Thyroid gland (tissue), 4 donors: ENCODE results near the gene TRAF3IP3. TPM values are rescaled to one million over a fixed set of nuclear protein-coding genes. Genes with fewer than 3 reads are reported as not detected.

ENCODE experiments used
- DNase-seq, 2 donors: peaks; one replicate each; pipeline ENCODE4 v3.0.0-alpha.2; 2019
- H3K27ac ChIP-seq, 3 donors: fragments of 200-600 bp; sonication (generic); 1 replicate in 2 of 3; 2 replicates in 1 of 3; pipeline ENCODE4 v1.5.1; 2016 to 2019; ENCODE audit warnings: mild to moderate bottlenecking in 1 of 3, moderate library complexity in 1 of 3
- H3K27me3 ChIP-seq: fragments of 200-600 bp; sonication (generic); one replicate; pipeline ENCODE4 v1.5.1; 2019
- H3K36me3 ChIP-seq, 2 donors: fragments of 200-600 bp; sonication (generic); one replicate each; pipeline ENCODE4 v1.5.1; 2016 to 2019
- H3K4me1 ChIP-seq, 2 donors: fragments of 200-600 bp; sonication (generic); one replicate each; pipeline ENCODE4 v1.5.1; 2017 to 2019
- H3K4me3 ChIP-seq, 3 donors: fragments of 200-600 bp; sonication (generic); replicated peaks in 1 of 3; 1 replicate in 2 of 3; 2 replicates in 1 of 3; pipeline ENCODE4 v1.5.1; 2016; ENCODE audit warnings: mild to moderate bottlenecking in 1 of 3
- H3K9me3 ChIP-seq: fragments of 200-600 bp; sonication (generic); one replicate; pipeline ENCODE4 v1.5.1; 2017
- POLR2A ChIP-seq, 2 donors: fragments of 450-650 bp; IDR thresholded peaks; one replicate each; pipeline ENCODE4 v1.6.1; 2017; ENCODE audit warnings: antibody characterized with exemption in 2 of 2, mild to moderate bottlenecking in 2 of 2, moderate library complexity in 1 of 2
- WGBS, 2 donors: methylation state at CpG; one replicate each; pipeline ENCODE4 v1.1.5; 2017; 5-methylcytosine and 5-hydroxymethylcytosine counted together
- intact Hi-C: fragments of 100-400 bp; cut with DNase I; formaldehyde crosslinking; loops from one replicate; pipeline ENCODE4 v1.15.1; 2023
- total RNA-seq, 4 donors: library from RNA; depleted of rRNA; stranded (reverse); fragments of >200 nt; gene quantifications; one replicate each; pipeline ENCODE4 v1.2.3, GENCODE V29; 2016
- TF ChIP-seq, protein P1 (sequence below), 6 experiments: fragments of 200-600 bp in 3 of 6; fragments of 450-650 bp in 3 of 6; sonication (generic) in 3 of 6; IDR thresholded peaks; one replicate each; pipeline ENCODE4 v1.5.1; 2016 to 2019; ENCODE audit warnings: antibody characterized with exemption in 6 of 6, mild to moderate bottlenecking in 2 of 6, inconsistent platforms in 1 of 6, moderate library complexity in 1 of 6

Gene TRAF3IP3
- total RNA-seq, 4 donors from 2014 or later, result 0.93 to 2.8 (median 2.3) TPM

DNA sequence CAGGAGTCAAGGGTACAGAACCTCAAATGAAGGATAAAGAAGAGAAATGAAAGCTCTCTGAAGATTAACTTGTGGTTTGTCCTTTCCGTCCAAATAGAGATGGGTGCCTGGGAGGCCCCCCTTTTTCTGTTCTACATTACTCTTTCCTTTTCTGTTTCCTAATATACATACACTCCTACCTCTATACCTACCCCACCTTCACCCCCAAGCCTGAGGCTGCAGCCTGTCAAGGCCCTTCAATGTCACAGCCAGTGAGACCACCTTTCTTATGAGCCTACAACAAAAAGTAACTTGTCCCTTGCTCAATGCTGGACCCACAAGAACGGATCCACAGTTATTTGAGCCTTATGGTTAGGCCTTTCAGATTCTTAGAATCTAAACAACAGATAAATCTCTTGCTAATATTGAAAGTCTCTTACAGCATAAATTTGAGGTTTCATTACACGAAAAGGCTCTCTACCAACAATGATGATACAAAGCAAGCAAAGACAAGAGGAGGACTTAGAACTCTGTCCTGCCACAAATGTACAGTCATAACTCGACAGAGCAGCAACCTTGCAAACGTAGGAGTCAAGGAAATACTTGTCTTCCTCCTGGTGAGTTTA is 4.1 kb upstream of the TRAF3IP3 start:
- no peaks in the 10 kb centered on the region for H3K36me3 ChIP-seq
- intact Hi-C loops, result no loop called here
- no peaks in the 10 kb centered on the region for H3K27me3 ChIP-seq
- no peak for TF ChIP-seq POLR2A (IDR thresholded peaks at IDR 0.05)
- TF ChIP-seq, protein P1, sequence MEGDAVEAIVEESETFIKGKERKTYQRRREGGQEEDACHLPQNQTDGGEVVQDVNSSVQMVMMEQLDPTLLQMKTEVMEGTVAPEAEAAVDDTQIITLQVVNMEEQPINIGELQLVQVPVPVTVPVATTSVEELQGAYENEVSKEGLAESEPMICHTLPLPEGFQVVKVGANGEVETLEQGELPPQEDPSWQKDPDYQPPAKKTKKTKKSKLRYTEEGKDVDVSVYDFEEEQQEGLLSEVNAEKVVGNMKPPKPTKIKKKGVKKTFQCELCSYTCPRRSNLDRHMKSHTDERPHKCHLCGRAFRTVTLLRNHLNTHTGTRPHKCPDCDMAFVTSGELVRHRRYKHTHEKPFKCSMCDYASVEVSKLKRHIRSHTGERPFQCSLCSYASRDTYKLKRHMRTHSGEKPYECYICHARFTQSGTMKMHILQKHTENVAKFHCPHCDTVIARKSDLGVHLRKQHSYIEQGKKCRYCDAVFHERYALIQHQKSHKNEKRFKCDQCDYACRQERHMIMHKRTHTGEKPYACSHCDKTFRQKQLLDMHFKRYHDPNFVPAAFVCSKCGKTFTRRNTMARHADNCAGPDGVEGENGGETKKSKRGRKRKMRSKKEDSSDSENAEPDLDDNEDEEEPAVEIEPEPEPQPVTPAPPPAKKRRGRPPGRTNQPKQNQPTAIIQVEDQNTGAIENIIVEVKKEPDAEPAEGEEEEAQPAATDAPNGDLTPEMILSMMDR (IDR thresholded peaks at IDR 0.05), result no peak
- no peak for DNase-seq
- peaks cover 0 to 6% of the 10 kb centered on the region in 2 donors for H3K4me1 ChIP-seq
- no peak overlapping the region for H3K4me3 ChIP-seq
- 85% methylated on average over 5 of the region's 5 CpGs for WGBS, 2 donors
- H3K9me3 ChIP-seq, result no peaks in the 10 kb centered on the region
- H3K27ac ChIP-seq, result no peak overlapping the region

DNA sequence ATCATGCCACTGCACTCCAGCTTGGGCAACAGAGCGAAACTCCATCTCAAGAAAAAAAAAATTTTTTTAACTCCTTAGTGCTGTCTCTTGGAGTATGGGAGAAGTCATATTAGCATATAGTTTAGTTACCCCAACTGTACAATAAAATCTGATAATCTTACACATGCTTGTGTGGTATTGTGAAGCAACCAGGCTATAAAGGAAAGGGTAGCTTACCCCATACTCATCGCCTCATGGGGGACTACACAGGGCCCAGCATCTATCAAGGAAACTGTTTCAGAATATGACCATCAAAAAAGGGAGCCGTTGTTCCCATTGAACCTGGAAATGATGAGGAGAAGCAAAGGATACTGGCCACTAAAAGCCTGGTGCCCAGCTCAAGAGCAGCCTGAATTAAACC is 3.0 kb upstream of the TRAF3IP3 start:
- peaks cover 0 to 6% of the 10 kb centered on the region in 2 donors for H3K4me1 ChIP-seq
- no peak for DNase-seq
- H3K4me3 ChIP-seq, result no peak overlapping the region
- no peaks in the 10 kb centered on the region for H3K9me3 ChIP-seq
- H3K36me3 ChIP-seq, result no peaks in the 10 kb centered on the region
- H3K27ac ChIP-seq, result no peak overlapping the region
- TF ChIP-seq, protein P1 (IDR thresholded peaks at IDR 0.05), result no peak
- TF ChIP-seq POLR2A (IDR thresholded peaks at IDR 0.05), result no peak
- intact Hi-C loops, result no loop called here
- H3K27me3 ChIP-seq, result no peaks in the 10 kb centered on the region
- 86 to 88% methylated on average over 3 of the region's 3 CpGs for WGBS, 2 donors

DNA sequence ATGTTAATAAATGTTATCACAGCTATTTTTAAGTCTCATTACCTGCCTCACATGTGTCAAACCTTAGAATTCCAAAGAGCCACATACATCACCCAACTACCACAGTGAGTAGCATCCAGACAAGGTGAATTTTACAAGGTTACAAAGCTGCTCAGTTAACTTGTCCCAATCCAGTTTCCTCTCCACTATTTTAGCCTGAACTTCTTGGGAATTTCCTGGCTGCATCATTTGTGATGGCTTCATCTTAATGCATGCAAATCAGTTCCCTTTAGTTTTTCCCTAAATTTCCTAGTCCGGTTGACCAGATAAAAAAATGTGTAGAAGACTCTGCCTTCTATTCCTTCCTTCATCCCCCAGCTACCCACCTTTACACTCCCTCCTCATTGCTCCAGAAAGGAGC is 597 bp upstream of the TRAF3IP3 start:
- Histone ChIP-seq H3K27me3 (no peaks in the 10 kb centered on the region), H3K9me3 (no peaks in the 10 kb centered on the region), H3K4me3 (no peak overlapping the region), H3K4me1 (no peaks in the 10 kb centered on the region), H3K27ac (no peak overlapping the region), H3K36me3 (no peaks in the 10 kb centered on the region)
- DNase-seq, result no peak
- TF ChIP-seq, protein P1 (IDR thresholded peaks at IDR 0.05), result no peak
- TF ChIP-seq POLR2A (IDR thresholded peaks at IDR 0.05), result no peak
- WGBS, 2 donors, result 74 to 90% methylated on average over 1 of the region's 1 CpG
- intact Hi-C loops, result no loop called here

- no peak for DNase-seq
- intact Hi-C loops, result no loop called here
- WGBS, 2 donors, result 82 to 85% methylated on average over 5 of the region's 5 CpGs
- Histone ChIP-seq H3K27me3 (no peaks in the 10 kb centered on the region), H3K4me1 (no peaks in the 10 kb centered on the region), H3K36me3 (no peaks in the 10 kb centered on the region), H3K27ac (no peak overlapping the region), H3K4me3 (no peak overlapping the region), H3K9me3 (no peaks in the 10 kb centered on the region)
- TF ChIP-seq, protein P1 (IDR thresholded peaks at IDR 0.05), result no peak
Measured at GRCh38 chr1:209756615-209757445, 977 bp downstream of the TRAF3IP3 start.

GRCh38 chr1:209758400-209758799 is 2.5 kb downstream of the TRAF3IP3 start:
- TF ChIP-seq, protein P1 (IDR thresholded peaks at IDR 0.05), result no peak
- no peak for TF ChIP-seq POLR2A (IDR thresholded peaks at IDR 0.05)
- H3K27me3 ChIP-seq, result no peaks in the 10 kb centered on the region
- no peak overlapping the region for H3K27ac ChIP-seq
- intact Hi-C loops, result no loop called here
- WGBS, 2 donors, result 63 to 67% methylated on average over 3 of the region's 3 CpGs
- H3K36me3 ChIP-seq, result no peaks in the 10 kb centered on the region
- H3K4me1 ChIP-seq, result no peaks in the 10 kb centered on the region
- H3K9me3 ChIP-seq, result no peaks in the 10 kb centered on the region
- no peak overlapping the region for H3K4me3 ChIP-seq
- DNase-seq, result no peak
